Measurements from ENCODE around the gene PIN1.
A peak's percentile ranks its signal among the peaks of the same experiment; 100 is the strongest.

Gene PIN1

GRCh38 chr19:9857076-9857721 is 22.1 kb downstream of the PIN1 start:
- DNase-seq: no peak

GRCh38 chr19:9857920-9858746 is 23.0 kb downstream of the PIN1 start:
- no peak for DNase-seq

- DNase-seq: no peak
Observed at GRCh38 chr19:9858766-9859165, 23.6 kb downstream of the PIN1 start.

GRCh38 chr19:9860407-9860806 is 25.3 kb downstream of the PIN1 start:
- DNase-seq: no peak

- no peak for DNase-seq
Observed at GRCh38 chr19:9861503-9861902, 26.4 kb downstream of the PIN1 start.

- no peak for DNase-seq
Observed at GRCh38 chr19:9862938-9863337, 27.8 kb downstream of the PIN1 start.

GRCh38 chr19:9863759-9864158 is 28.6 kb downstream of the PIN1 start:
- DNase-seq: no peak

GRCh38 chr19:9865732-9866501 is 30.8 kb downstream of the PIN1 start:
- DNase-seq: no peak

- no peak for DNase-seq
Observed at GRCh38 chr19:9868983-9869617, 34.0 kb downstream of the PIN1 start.

- DNase-seq: peak; percentile 25
Observed at GRCh38 chr19:9871626-9872338, 36.7 kb downstream of the PIN1 start.

GRCh38 chr19:9872618-9873242 is 37.6 kb downstream of the PIN1 start:
- DNase-seq: no peak

- DNase-seq: no peak
Observed at GRCh38 chr19:9875031-9875627, 40.0 kb downstream of the PIN1 start.

GRCh38 chr19:9875796-9876195 is 40.7 kb downstream of the PIN1 start:
- DNase-seq: no peak

GRCh38 chr19:9877780-9878510 is 42.8 kb downstream of the PIN1 start:
- DNase-seq: no peak

GRCh38 chr19:9878511-9879196 is 43.5 kb downstream of the PIN1 start:
- no peak for DNase-seq

GRCh38 chr19:9881720-9882119 is 46.6 kb downstream of the PIN1 start:
- no peak for DNase-seq

- DNase-seq: no peak
Observed at GRCh38 chr19:9883231-9883758, 48.2 kb downstream of the PIN1 start.

GRCh38 chr19:9883764-9884163 is 48.6 kb downstream of the PIN1 start:
- DNase-seq: no peak

GRCh38 chr19:9885077-9885552 is 50.0 kb downstream of the PIN1 start:
- DNase-seq: no peak
